T follicular helper cell (primary cell): ENCODE data around the gene GHDC.
"Not testable (repeated sequence)": the region's sequence is repeated elsewhere in the genome, so short reads cannot be mapped to it uniquely, and the experiment has no call there.

ENCODE experiments used
- DNase-seq: peaks from one replicate; pipeline ENCODE4 v3.0.0-alpha.2; 2020; ENCODE audit warnings: low read depth

The GHDC gene

GRCh38 chr17:42202696-42203095, 8.4 kb upstream of the GHDC start:
- DNase-seq: no peak

GRCh38 chr17:42202159-42202558, 7.9 kb upstream of the GHDC start:
- no peak for DNase-seq

GRCh38 chr17:42201458-42201772, 7.1 kb upstream of the GHDC start:
- no peak for DNase-seq

DNA sequence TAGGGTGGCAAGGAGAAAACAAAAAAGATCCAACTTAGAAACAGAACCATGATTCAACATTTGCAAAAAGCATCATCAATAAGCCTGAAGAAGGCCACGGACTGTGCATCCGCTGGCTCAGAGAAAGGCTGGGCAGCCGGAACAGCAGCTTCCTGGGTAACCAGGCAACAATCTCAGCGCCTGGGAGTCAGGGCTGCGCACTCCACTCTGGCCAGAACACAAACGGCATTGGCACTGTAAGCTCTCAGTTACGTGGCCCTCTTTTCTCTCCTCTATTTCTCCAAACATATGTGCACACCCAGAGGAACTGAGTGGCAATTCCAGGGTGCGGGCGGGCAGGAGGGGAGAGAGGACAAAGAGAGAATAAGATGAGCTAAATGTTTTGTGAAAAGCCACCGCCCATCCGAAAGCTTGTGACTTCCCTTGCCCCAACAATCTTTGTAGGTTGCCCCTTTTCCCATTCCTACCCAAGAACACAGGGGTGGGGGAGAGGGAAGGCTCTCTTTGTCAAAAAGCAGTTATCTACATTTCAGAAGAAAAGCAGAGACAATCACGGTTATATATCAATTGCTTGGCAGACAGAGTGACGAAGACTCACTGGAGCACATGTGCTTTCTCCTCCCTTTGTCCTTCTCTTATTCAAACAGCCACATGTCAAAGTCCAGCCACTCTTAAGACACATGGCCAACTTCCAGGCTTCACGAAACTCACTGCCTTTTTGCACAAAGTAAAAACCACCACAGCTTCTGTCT, 6.6 kb upstream of the GHDC start:
- no peak for DNase-seq

GRCh38 chr17:42199416-42200011, 5.2 kb upstream of the GHDC start:
- no peak for DNase-seq

- no peak for DNase-seq
Measured at GRCh38 chr17:42198897-42199296, 4.6 kb upstream of the GHDC start.

GRCh38 chr17:42197564-42198156, 3.4 kb upstream of the GHDC start:
- no peak for DNase-seq

DNA sequence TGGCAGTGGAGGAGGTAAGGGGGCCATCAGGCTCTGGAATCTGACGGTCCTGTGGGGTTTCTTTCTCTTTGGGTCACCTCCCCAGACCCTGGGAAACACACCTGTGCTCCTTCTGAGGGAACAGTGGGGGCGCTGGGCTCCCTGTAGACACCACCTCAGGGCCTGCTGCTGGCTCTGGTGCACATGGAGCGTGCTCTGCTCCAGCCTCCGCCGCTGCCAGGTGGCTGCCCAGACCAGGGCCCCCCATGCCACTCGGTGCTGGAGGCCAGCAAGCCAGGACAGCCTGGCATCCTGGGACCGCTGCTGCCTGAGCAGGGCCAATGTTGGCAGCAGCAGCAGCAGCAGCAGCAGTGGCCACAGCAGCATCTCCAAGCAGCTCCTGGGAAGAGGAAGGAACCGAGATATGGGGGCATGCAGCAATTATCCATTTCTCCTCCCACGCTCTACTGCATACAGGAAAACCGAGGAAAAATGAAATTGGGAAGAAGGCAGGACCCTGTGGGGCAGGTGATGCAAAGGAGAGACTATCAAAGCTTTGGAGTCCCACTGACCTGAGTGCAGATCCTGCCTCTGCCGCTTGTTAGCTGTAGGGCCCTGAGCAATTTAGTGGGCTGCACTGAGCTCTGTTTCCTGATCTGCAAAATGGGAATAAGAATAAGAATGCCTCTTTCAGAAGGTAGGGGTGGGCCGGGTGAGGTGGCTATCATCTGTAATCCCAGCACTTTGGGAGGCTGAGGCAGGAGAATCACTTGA, 902 bp downstream of the GHDC start:
- DNase-seq: no peak

DNA sequence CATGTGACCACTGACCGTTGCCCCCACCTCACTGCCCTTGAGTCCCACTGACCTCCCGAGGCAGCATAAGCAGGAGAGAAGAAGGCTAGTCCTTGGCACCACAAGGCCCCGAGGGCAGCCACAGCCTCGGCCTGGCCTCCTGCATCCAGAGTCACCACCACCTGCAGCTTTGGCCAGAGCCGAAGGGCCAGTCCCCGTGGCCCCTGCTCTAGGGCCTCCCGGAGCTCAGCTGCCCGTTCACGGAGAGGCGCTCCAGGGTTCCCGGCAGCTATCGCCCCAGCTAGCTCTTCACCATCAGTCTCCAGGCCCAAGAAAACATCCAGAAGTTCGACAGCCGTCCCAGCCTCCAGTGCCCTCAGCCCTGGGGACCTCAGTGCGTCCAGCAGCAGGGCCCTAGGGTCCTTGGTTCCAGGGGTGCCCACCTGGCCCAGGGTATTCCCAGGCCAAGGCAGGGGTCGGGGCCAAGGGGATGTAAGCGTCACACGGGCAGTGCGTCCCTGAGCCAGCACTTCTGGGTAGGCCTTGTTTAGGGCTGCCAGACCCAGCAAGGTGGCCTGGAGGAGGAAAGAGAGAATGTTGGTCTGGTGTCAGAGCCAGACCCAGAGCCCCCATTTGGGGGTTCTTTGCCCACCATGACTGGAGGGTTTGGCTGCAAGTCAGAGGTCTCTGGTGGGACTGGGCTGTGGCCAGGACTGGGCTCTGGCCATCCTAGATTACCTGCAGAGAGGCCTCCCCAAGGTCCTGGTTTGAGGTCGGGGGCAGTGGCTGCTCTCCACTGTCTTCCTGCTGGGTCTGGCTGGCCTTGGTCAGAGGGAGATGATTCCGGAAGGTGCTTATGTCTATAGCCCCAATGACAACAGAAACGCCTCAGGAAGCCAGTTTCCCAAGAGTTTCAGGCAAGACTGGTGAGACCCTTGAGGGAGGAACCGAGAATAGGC, 1.8 kb downstream of the GHDC start:
- no peak for DNase-seq

DNA sequence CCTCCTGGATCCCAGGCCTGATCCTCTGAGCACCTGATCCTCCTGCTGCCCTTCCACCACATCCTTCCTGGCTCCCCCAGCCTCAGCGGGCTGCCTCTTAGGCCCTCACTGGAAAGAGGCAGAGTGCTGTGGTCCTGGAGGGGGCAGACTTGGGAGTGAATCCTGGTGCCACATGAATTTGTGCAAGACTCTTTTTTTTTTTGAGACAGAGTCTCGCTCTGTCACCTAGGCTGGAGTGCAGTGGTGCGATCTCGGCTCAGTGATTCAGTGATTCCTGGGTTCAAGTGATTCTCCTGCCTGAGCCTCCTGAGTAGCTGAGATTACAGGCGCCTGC, 3.1 kb downstream of the GHDC start:
- DNase-seq: no peak

DNA sequence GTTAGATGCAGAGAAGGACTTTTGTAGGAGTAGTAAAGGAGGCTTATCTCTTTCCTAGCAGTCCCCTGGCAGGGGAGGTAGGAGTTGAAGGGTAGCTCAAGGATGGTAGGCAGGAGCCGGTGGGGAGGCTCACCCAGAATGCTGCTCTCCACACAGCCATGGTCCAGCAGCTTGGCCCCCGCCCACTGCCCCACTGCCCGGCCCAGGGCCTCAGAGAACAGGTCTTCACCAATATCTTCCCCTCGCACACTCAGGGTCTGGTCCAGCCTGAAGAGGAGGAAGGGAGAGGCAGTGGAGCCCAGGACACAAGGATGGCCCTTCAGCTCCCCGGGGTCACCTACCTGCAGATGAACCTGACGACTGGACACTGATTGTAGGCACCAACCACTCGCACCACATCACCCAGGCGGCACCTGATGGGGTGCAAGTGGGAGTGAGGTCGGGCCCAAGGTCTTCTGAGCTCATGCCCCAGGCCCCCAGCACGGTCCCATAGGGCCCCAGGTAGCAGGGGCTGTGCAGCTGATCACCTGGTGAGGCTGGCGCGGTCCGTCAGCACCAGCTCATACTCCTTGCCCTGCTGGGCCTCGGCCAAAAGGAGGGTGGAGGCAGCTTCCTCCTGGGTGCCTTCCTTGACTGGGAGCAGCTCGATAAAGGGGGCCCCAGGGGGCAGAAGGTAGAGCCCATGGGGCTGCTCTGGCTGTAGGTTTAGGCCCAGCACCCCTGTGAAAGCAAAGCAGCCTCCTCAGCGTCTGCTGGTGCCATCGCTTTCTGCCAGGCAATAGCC, 3.6 kb downstream of the GHDC start:
- DNase-seq: no peak

DNA sequence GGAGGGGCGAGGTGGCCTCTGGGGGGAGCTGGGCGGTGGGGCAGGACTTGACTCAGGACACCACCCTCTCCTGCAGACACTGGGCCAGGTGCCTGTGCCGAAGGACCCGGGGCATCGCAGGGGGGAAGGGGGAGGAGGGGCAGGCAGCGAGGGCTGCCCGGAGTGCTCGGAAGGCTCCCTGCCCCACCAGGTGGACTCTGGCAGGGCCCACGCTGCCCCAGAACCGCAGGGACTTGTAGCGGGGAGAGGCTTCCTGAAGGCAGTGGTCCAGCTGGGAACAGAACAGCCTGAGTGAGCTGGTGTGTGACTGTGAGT, 4.7 kb downstream of the GHDC start:
- DNase-seq: no peak

DNA sequence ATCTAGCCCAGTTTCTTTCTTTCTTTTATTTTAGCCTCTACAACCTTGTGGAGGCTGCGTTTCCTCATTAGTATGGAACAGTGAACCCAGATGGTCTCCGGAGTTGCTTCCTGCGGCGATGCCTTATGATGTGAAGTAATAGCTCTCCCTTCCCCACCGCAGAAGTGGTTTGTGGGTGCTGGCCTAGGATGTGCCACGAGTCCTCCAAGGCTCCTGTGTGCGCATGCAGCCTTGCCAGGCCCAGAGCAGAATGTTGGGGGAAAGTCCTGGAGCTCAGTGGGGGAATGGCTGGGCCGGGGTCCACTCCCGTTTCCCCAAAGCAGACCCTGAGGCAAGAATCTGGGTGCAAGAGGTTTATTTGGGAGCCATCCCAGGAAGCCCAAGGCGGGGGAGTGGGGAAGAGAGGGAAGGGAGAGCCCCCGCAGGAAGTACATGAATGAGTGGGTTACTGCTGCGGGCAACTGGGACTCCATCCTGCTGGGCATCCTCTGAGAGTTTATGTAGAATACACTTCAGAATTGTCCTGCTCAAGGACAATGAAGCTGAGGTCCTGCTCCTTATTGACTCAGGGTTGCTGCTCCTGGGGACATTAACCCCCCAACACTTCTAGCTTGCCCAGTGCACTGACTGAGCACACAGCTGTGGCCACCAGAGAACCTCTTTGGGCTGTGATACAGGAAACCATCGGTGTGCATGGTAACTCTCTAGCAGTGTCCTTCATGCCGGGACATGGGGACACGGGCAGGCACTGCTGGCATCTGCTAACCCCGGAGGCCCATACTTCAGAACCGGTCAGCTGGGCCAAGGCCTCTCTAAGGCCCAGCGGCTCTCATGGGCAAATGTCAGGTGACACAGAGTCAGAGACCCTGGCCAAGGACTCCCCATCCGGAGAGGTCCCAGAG, 5.3 kb downstream of the GHDC start:
- DNase-seq: no peak

DNA sequence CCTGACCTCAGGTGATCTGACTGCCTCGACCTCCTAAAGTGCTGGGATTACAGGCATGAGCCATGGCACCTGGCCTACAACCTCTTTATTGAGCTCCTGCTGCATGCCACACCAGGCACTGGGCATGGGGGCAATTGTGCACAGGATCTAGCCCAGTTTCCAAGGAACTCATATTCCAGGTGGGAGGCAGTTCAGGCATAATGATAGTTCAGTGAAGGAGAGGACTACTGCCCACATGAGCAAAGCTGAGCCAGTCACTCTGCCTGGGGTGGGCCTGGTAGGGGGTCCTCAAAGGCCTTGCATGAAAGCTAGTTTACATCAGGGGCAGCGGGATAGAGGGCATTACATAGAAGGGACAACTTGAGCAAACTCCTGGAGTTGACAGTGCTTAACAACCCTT, 6.5 kb downstream of the GHDC start:
- DNase-seq: no peak

GRCh38 chr17:42186191-42186590, 8.1 kb downstream of the GHDC start:
- DNase-seq: not testable (repeated sequence)

DNA sequence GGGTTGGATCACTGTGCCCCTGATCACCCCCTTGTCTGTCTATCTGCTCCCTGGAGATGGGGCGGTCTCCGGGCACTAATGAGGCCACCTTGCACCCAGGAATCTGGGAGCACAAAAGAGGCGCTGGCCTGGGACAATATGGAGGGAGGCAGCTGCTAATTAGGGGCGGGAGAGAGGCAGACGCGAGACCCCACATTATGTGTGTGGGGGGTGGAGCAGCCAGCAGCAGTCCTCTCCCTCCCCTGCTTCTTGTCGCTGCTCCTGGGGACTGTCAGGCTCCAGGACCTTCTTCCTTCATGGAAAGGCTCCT, 8.7 kb downstream of the GHDC start:
- no peak for DNase-seq

- DNase-seq: no peak
Measured at GRCh38 chr17:42184713-42185620, 9.3 kb downstream of the GHDC start, which contains the start of gene HCRT. HCRT (minus strand) TSS chr17:42185452; CDS start chr17:42185365, 87 bp downstream.

GRCh38 chr17:42183741-42184711, 10.3 kb downstream of the GHDC start:
- peak; percentile 50 for DNase-seq
